22Rv1 (cell line): Measurements from ENCODE around the gene PIPOX.

ENCODE experiments used
- ZFX ChIP-seq: fragments of 450-650 bp; IDR thresholded peaks from 2 replicates; pipeline ENCODE4 v1.6.1; 2017; ENCODE audit warnings: antibody characterized with exemption, borderline replicate concordance
- TF ChIP-seq, protein P1 (sequence below): fragments of 450-650 bp; IDR thresholded peaks from 2 replicates; pipeline ENCODE4 v1.5.1; 2017; ENCODE audit warnings: mild to moderate bottlenecking

DNA sequence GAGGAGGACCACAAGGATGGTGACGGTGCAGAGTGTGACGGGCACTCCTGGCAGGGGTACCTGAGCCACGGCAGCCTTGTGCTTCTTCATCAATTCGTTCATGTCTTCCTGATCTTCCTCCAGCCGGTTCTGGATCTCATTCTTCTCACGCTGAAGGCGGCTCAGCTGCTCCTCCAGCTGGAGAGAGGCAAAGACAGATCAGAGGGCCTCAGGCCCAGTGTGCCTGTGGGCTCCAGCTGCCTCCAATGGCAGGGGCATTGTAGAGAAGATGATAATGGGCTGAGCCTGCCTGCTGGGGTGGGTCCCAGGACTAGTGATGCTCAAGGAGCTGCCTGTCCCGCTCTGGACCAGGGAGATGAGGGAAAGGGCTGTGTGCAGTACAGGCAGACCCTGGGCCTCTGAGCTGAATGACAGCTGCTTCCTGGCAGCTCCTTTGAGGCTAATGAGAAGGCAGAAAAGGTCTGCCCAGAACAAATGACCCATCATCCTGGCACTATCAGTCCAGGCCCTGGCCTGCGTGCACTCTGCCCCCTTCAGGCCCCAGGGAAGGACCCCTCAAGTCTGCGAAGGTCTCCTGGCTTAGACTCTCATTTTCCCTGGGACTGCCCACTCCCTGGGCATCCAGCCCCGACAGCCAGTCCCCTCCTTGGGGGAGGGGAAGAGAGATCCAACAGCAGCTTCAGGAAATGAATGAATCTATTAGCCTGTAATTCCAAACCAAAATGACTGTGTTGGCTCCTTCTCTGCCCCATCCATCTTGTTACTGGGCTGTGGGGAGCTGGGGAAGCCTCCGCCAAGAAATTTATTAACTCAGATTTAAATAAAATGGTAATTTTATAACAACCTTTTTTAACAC is 48.0 kb downstream of the PIPOX start:
- TF ChIP-seq, protein P1, sequence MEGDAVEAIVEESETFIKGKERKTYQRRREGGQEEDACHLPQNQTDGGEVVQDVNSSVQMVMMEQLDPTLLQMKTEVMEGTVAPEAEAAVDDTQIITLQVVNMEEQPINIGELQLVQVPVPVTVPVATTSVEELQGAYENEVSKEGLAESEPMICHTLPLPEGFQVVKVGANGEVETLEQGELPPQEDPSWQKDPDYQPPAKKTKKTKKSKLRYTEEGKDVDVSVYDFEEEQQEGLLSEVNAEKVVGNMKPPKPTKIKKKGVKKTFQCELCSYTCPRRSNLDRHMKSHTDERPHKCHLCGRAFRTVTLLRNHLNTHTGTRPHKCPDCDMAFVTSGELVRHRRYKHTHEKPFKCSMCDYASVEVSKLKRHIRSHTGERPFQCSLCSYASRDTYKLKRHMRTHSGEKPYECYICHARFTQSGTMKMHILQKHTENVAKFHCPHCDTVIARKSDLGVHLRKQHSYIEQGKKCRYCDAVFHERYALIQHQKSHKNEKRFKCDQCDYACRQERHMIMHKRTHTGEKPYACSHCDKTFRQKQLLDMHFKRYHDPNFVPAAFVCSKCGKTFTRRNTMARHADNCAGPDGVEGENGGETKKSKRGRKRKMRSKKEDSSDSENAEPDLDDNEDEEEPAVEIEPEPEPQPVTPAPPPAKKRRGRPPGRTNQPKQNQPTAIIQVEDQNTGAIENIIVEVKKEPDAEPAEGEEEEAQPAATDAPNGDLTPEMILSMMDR = no peak
- TF ChIP-seq ZFX = no peak
